Measurements from ENCODE around the gene GALNTL6.

- TF ChIP-seq, protein P1, sequence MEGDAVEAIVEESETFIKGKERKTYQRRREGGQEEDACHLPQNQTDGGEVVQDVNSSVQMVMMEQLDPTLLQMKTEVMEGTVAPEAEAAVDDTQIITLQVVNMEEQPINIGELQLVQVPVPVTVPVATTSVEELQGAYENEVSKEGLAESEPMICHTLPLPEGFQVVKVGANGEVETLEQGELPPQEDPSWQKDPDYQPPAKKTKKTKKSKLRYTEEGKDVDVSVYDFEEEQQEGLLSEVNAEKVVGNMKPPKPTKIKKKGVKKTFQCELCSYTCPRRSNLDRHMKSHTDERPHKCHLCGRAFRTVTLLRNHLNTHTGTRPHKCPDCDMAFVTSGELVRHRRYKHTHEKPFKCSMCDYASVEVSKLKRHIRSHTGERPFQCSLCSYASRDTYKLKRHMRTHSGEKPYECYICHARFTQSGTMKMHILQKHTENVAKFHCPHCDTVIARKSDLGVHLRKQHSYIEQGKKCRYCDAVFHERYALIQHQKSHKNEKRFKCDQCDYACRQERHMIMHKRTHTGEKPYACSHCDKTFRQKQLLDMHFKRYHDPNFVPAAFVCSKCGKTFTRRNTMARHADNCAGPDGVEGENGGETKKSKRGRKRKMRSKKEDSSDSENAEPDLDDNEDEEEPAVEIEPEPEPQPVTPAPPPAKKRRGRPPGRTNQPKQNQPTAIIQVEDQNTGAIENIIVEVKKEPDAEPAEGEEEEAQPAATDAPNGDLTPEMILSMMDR (IDR thresholded peaks at IDR 0.05), result no peak
- TF ChIP-seq POLR2AphosphoS5 (IDR thresholded peaks at IDR 0.05), result no peak
- TF ChIP-seq EP300 (IDR thresholded peaks at IDR 0.05), result no peak
Measured at GRCh38 chr4:173056271-173056670, 1243.1 kb downstream of the GALNTL6 start.

Measured in stomach (tissue), 4 donors.